D721Med (cell line): Measurements from ENCODE around the gene FOXG1.

Experiments
- DNase-seq: peaks from one replicate; pipeline ENCODE4 v3.0.0; 2011; ENCODE audit warnings: low spot score; ENCODE audit not compliant: insufficient read length
- FAIRE-seq: peaks from 2 replicates; lab custom pipeline; 2011; peaks lifted over from hg19 to GRCh38; lab: Jason Lieb, UNC
- CTCF ChIP-seq: IDR thresholded peaks from 2 replicates; pipeline ENCODE4 v1.5.1; 2012; ENCODE audit warnings: mild to moderate bottlenecking, control low read depth; ENCODE audit not compliant: insufficient read depth; ENCODE audit errors: missing control alignments

The FOXG1 gene

GRCh38 chr14:28785096-28785952 is 18.7 kb downstream of the FOXG1 start:
- FAIRE-seq (no peak), DNase-seq (no peak)

DNA sequence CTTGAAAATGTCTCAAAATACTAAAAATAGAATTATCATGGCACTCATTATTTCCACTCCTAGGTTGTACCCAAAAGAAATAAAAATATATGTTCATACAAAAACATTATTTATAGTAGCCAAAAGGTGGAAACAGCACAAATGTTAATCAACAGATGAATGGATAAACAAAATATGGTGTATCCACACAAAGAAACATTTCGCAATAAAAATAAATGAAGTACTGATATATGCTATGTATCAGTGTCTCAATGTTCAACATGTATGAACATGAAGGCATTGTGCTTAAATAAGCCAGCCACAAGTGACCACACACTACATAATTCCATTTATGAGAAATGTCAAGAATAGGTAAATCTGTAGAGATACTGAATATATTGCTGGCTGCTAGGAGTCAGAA is 40.9 kb downstream of the FOXG1 start:
- no peak for FAIRE-seq
- DNase-seq: no peak
- TF ChIP-seq CTCF: no peak

More at GRCh38 chr14:28785096-28785952, 18.7 kb downstream of the FOXG1 start:
- TF ChIP-seq CTCF: no peak

DNA sequence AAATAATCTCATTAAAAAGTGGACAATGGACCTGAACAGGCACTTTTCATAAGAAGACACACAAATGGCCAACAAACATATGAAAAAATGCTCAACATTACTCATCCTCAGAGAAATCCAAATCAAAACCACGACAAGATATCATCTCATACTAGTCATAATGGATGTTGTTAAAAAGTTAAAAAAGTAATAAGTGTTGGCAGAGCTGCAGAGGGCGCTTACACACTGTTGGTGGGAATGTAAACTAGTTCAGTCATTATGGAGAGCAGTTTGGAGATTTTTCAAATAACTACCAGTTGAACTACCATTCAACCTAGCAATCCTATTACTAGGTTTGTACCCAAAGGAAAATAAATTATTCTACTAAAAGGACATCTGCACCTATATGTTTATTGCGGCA is 47.2 kb downstream of the FOXG1 start:
- DNase-seq (no peak), FAIRE-seq (no peak)
- peak; percentile 4 for TF ChIP-seq CTCF
